ENCODE data around the gene MGMT.

DNA sequence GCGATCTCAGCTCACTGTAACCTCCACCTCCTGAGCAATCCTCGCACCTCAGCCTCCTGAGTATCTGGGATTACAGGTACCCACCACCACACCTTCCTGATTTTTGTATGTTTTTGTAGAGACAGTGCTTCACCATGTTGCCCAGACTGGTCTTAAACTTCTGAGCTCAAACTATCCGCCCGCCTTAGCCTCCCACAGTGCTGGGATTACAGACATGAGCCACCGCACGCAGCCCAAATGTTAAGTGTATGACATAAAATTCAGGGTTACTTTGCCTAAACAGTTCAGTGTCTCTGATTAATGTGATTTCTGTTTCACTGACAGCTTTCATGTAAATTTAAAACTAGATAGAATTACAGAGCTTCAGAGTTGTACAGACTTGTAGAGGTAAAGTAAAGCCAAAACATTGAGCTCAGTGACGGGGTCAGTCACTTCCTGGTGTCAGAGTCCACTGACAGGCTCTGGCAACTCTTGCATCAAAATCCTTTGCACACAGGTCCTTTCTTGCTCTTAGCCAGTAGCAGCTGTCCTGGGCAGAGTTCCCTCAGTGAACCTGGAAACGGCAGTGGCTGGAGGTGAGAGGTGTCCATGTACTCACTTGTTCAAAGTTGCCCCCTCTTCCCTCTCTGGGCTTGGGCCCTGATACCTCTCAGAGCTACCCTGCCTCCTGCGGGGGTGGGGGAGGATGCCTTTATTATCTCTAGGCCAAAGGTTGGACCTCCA lies 33.7 kb downstream of the MGMT start:
- no peak for TF ChIP-seq CTCF (IDR thresholded peaks at IDR 0.05)
- TF ChIP-seq POLR2A (IDR thresholded peaks at IDR 0.05), result no peak

Measured in testis (tissue), 2 donors.